HepG2 (cell line): ENCODE results near the gene FGA. TPM values are rescaled to one million over a fixed set of nuclear protein-coding genes. Genes with fewer than 3 reads are reported as not detected.
A peak's percentile ranks its signal among the peaks of the same experiment; 100 is the strongest.

ENCODE experiments used
- ARID2 ChIP-seq: sonication (generic); formaldehyde crosslinking; IDR thresholded peaks from 2 replicates; pipeline ENCODE4 v1.8.1; 2022; ENCODE audit warnings: mild to moderate bottlenecking, missing genetic modification reagents, borderline replicate concordance
- CBX2 ChIP-seq, 2 experiments: fragments of 200-600 bp in 1 of 2; sonication (generic); formaldehyde crosslinking in 1 of 2; IDR thresholded peaks; 2 replicates each; pipeline versions ENCODE4 v1.7.0 to v1.8.1; 2018 to 2022; ENCODE audit warnings: low read depth in 2 of 2, low read length in 1 of 2, mild to moderate bottlenecking in 1 of 2, missing genetic modification reagents in 1 of 2
- EED ChIP-seq: sonication (generic); formaldehyde crosslinking; IDR thresholded peaks from 2 replicates; pipeline ENCODE4 v1.5.0; 2020; ENCODE audit warnings: mild to moderate bottlenecking, missing genetic modification reagents
- ELF4 ChIP-seq: sonication (generic); formaldehyde crosslinking; IDR thresholded peaks from 2 replicates; pipeline ENCODE4 v1.5.0; 2020; ENCODE audit warnings: missing genetic modification reagents, mild to moderate bottlenecking, moderate library complexity, borderline replicate concordance
- GRHL1 ChIP-seq: sonication (generic); formaldehyde crosslinking; conservative IDR thresholded peaks from 2 replicates; pipeline ENCODE4 v1.8.0; 2022; ENCODE audit warnings: missing genetic modification reagents
- KDM1A ChIP-seq: IDR thresholded peaks from 2 replicates; pipeline ENCODE4 v1.6.1; 2016; ENCODE audit warnings: missing compliant biosample characterization
- MED13 ChIP-seq: sonication (generic); formaldehyde crosslinking; IDR thresholded peaks from 2 replicates; pipeline ENCODE4 v1.5.0; 2020; ENCODE audit warnings: missing genetic modification reagents
- NFATC3 ChIP-seq: sonication (generic); formaldehyde crosslinking; IDR thresholded peaks from 2 replicates; pipeline ENCODE4 v1.5.1; 2020; ENCODE audit warnings: mild to moderate bottlenecking, missing genetic modification reagents
- PAWR ChIP-seq: sonication (generic); formaldehyde crosslinking; IDR thresholded peaks from 2 replicates; pipeline ENCODE4 v1.4.0; 2020; ENCODE audit warnings: missing genetic modification reagents, mild to moderate bottlenecking, borderline replicate concordance
- PHF5A ChIP-seq: IDR thresholded peaks from one replicate; pipeline ENCODE4 v1.6.1; 2018; ENCODE audit warnings: low read depth, missing genetic modification reagents; ENCODE audit not compliant: unreplicated experiment
- PITX1 ChIP-seq: sonication (generic); formaldehyde crosslinking; IDR thresholded peaks from 2 replicates; pipeline ENCODE4 v1.5.1; 2020; ENCODE audit warnings: mild to moderate bottlenecking, missing genetic modification reagents
- POLR2G ChIP-seq: fragments of 200-400 bp; formaldehyde crosslinking; IDR thresholded peaks from 2 replicates; pipeline ENCODE4 v1.6.1; 2018; ENCODE audit warnings: mild to moderate bottlenecking, low read depth, low read length, moderate library complexity
- SIX1 ChIP-seq: sonication (generic); formaldehyde crosslinking; IDR thresholded peaks from 2 replicates; pipeline ENCODE4 v1.4.0; 2020; ENCODE audit warnings: missing genetic modification reagents, borderline replicate concordance
- SMAD9 ChIP-seq: sonication (generic); formaldehyde crosslinking; IDR thresholded peaks from 2 replicates; pipeline ENCODE4 v1.5.1; 2020; ENCODE audit warnings: mild to moderate bottlenecking, missing genetic modification reagents
- SNAPC2 ChIP-seq: sonication (generic); formaldehyde crosslinking; IDR thresholded peaks from 2 replicates; pipeline ENCODE4 v1.8.1; 2022; ENCODE audit warnings: mild to moderate bottlenecking, missing genetic modification reagents
- ZC3H4 ChIP-seq: sonication (generic); formaldehyde crosslinking; IDR thresholded peaks from 2 replicates; pipeline ENCODE4 v1.4.0; 2020; ENCODE audit warnings: missing genetic modification reagents, borderline replicate concordance
- ZMYM3 ChIP-seq: sonication (generic); formaldehyde crosslinking; IDR thresholded peaks from 2 replicates; pipeline ENCODE4 v1.5.1; 2020; ENCODE audit warnings: mild to moderate bottlenecking, missing genetic modification reagents
- ZNF564 ChIP-seq: sonication (generic); formaldehyde crosslinking; IDR thresholded peaks from 2 replicates; pipeline ENCODE4 v1.8.1; 2023; ENCODE audit warnings: mild to moderate bottlenecking, missing genetic modification reagents
- ZSCAN29 ChIP-seq: sonication (generic); formaldehyde crosslinking; conservative IDR thresholded peaks from 2 replicates; pipeline ENCODE4 v1.4.0; 2020; ENCODE audit warnings: mild to moderate bottlenecking, missing genetic modification reagents
- polyA plus RNA-seq, 8 experiments: library from polyadenylated mRNA; depleted of rRNA in 3 of 8; stranded (reverse) in 7 of 8; unstranded in 1 of 8; fragments of >200 nt; fragmentation: Illumina TruSeq in 4 of 8; extraction: Trizol in 4 of 8; gene quantifications; 2 replicates each; pipeline versions ENCODE4 v1.2.1 to v1.2.3, GENCODE V29; 2011 to 2016; ENCODE audit warnings: low read depth in 4 of 8, missing spikeins in 1 of 8, mixed read lengths in 1 of 8; ENCODE audit not compliant: insufficient read depth in 1 of 8
- total RNA-seq, 5 experiments: library from RNA; depleted of rRNA; stranded (reverse); fragments of >200 nt; fragmentation: Illumina TruSeq; extraction: Trizol; gene quantifications; 2 replicates each; pipeline ENCODE4 v1.2.3, GENCODE V29; 2016; ENCODE audit warnings: low read depth in 1 of 5
- TF ChIP-seq, protein P1 (sequence below): sonication (generic); formaldehyde crosslinking; IDR thresholded peaks from 2 replicates; pipeline ENCODE4 v1.5.0; 2020; ENCODE audit warnings: mild to moderate bottlenecking, missing genetic modification reagents
- TF ChIP-seq, protein P2 (sequence below): sonication (generic); formaldehyde crosslinking; IDR thresholded peaks from 2 replicates; pipeline ENCODE4 v1.5.0; 2020; ENCODE audit warnings: mild to moderate bottlenecking, missing genetic modification reagents

Gene FGA
- total and polyA plus RNA-seq, 2 of the 13 experiments (the other 11 are each of a cell fraction or from before 2014, with no cell fraction given) = 640 to 1,523 TPM

DNA sequence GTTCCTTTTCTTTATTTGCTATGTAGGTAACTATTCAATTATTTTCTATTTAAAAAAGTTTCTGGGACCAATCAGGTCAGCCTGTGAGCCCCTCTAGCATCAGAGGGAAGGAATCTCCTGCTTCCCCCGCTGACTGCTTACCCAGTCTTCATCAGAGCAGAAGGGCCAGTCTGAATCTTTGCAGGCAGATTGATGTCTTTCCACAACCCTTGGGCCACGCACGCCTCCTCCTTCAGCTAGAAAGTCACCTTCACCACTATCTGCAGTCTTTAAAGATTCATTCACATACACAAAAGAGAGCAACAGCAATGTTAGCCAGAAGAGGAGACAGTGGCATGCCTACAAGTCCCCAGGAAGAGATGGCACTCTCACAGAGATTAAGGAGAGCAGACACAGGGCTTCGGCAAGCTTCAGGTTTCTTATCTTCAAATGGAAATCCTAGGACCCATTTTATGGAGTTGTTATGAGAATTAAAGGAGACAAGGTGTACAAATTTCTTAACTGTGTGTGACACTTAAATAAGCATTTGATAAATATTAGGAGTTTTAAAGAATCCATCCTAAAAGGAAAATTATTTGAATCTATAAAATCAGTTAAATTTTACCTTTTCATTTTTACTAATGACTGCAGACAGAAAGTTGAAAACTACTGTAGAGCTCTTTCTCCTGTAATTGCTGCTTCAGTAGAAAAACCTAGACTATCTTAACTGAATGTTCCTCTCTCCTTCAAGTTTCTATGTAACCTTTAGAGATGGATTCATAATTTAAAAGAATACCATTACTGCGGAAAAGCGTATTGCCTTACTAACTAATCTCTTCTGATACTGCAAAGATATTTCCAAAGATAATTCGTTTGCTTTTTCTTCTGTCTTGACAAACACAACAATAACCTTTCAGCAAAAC lies 995 bp downstream of the FGA start (continued):
- TF ChIP-seq PAWR (CRISPR knock-in tag) (no peak), ZSCAN29 (0 out of 2 replicates have a peak, but pooled peaks have one; percentile 44), KDM1A (CRISPR knock-in tag) (no peak), POLR2G (peak; percentile 53), PHF5A (CRISPR knock-in tag) (no peak), SMAD9 (no peak), NFATC3 (CRISPR knock-in tag) (no peak), ZNF564 (no peak), MED13 (CRISPR knock-in tag) (no peak), ARID2 (CRISPR knock-in tag) (0 out of 2 replicates have a peak, but pooled peaks have one; percentile 46), ZMYM3 (CRISPR knock-in tag) (no peak), GRHL1 (no peak), SIX1 (CRISPR knock-in tag) (no peak), ZC3H4 (CRISPR knock-in tag) (no peak), EED (CRISPR knock-in tag) (no peak), ELF4 (CRISPR knock-in tag) (no peak), PITX1 (CRISPR knock-in tag) (no peak), SNAPC2 (peak; percentile 49; the same call in 1 of the 2 replicates), CBX2 (IDR thresholded peaks at IDR 0.05; ENCODE audit: low read depth, low read length) (no peak), CBX2 (CRISPR knock-in tag; IDR thresholded peaks at IDR 0.05; ENCODE audit: low read depth) (no peak)
- TF ChIP-seq, protein P1, sequence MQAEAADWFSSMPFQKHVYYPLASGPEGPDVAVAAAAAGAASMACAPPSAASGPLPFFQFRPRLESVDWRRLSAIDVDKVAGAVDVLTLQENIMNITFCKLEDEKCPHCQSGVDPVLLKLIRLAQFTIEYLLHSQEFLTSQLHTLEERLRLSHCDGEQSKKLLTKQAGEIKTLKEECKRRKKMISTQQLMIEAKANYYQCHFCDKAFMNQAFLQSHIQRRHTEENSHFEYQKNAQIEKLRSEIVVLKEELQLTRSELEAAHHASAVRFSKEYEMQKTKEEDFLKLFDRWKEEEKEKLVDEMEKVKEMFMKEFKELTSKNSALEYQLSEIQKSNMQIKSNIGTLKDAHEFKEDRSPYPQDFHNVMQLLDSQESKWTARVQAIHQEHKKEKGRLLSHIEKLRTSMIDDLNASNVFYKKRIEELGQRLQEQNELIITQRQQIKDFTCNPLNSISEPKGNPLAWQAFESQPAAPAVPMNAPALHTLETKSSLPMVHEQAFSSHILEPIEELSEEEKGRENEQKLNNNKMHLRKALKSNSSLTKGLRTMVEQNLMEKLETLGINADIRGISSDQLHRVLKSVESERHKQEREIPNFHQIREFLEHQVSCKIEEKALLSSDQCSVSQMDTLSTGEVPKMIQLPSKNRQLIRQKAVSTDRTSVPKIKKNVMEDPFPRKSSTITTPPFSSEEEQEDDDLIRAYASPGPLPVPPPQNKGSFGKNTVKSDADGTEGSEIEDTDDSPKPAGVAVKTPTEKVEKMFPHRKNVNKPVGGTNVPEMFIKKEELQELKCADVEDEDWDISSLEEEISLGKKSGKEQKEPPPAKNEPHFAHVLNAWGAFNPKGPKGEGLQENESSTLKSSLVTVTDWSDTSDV (CRISPR knock-in tag) = no peak
- TF ChIP-seq, protein P2, sequence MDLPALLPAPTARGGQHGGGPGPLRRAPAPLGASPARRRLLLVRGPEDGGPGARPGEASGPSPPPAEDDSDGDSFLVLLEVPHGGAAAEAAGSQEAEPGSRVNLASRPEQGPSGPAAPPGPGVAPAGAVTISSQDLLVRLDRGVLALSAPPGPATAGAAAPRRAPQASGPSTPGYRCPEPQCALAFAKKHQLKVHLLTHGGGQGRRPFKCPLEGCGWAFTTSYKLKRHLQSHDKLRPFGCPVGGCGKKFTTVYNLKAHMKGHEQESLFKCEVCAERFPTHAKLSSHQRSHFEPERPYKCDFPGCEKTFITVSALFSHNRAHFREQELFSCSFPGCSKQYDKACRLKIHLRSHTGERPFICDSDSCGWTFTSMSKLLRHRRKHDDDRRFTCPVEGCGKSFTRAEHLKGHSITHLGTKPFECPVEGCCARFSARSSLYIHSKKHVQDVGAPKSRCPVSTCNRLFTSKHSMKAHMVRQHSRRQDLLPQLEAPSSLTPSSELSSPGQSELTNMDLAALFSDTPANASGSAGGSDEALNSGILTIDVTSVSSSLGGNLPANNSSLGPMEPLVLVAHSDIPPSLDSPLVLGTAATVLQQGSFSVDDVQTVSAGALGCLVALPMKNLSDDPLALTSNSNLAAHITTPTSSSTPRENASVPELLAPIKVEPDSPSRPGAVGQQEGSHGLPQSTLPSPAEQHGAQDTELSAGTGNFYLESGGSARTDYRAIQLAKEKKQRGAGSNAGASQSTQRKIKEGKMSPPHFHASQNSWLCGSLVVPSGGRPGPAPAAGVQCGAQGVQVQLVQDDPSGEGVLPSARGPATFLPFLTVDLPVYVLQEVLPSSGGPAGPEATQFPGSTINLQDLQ (CRISPR knock-in tag) = no peak
